Upper lobe of right lung (tissue), 1 donor: ENCODE measurements around the gene ACSL4. TPM values are rescaled to one million over a fixed set of nuclear protein-coding genes. Genes with fewer than 3 reads are reported as not detected.
"Not testable (repeated sequence)": the region's sequence is repeated elsewhere in the genome, so short reads cannot be mapped to it uniquely, and the experiment has no call there.

ENCODE experiments used
- ATAC-seq: fragments of 200-7000 bp; cut with Tn5 transposase; one replicate; pipeline ENCODE4 v1.9.1; 2020; ENCODE audit warnings: mild to moderate bottlenecking, moderate library complexity
- DNase-seq: peaks from one replicate; pipeline ENCODE4 v3.0.0-alpha.2; 2020
- H3K27ac ChIP-seq: fragments of 200-600 bp; one replicate; pipeline ENCODE4 v1.8.0; 2022
- H3K27me3 ChIP-seq: fragments of 200-600 bp; one replicate; pipeline ENCODE4 v1.8.0; 2022; ENCODE audit warnings: mild to moderate bottlenecking
- H3K36me3 ChIP-seq: fragments of 200-600 bp; one replicate; pipeline ENCODE4 v1.8.0; 2022
- H3K4me1 ChIP-seq: fragments of 200-600 bp; one replicate; pipeline ENCODE4 v1.8.0; 2022
- H3K4me3 ChIP-seq: fragments of 200-600 bp; one replicate; pipeline ENCODE4 v1.8.0; 2022; ENCODE audit warnings: mild to moderate bottlenecking
- H3K9me3 ChIP-seq: fragments of 200-600 bp; one replicate; pipeline ENCODE4 v1.8.0; 2022
- intact Hi-C: fragments of 100-400 bp; cut with DNase I; formaldehyde crosslinking; loops from one replicate; pipeline ENCODE4 v1.11.0; 2022
- total RNA-seq: library from RNA; stranded (reverse); fragmentation: NEBNext Ultra II Directional; extraction: Animal tissue kit (Norgen Biotek cat#: 25700); gene quantifications from one replicate; pipeline ENCODE4 v1.2.1, GENCODE V29; 2021
- TF ChIP-seq, protein P1 (sequence below): fragments of 200-600 bp; IDR thresholded peaks from one replicate; pipeline ENCODE4 v1.8.0; 2022; ENCODE audit warnings: antibody characterized with exemption
- donor health status: DM: no; HTN: yes; CAD: no; lungs with severe emphysema.

The ACSL4 gene
- total RNA-seq, 1 donor from 2014 or later: 140 TPM

DNA sequence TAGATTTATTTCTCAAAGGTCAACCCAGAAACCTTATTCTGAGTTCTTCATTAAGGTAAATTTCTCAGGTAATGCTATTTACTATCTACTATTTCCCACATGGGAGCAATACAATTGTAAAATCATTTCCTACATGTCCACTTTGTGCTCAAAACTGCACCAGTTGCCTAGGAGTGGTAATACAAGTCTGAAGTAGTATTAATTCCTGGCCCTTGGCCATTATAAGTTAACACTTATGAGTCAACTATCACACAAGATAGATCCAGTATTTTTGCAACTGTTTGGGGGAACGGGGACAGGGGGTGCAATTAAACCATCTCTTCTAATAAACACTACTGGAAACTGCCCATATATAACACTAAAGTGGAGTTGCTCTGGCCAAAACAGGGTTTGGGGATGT, 48.9 kb downstream of the ACSL4 start:
- Histone ChIP-seq H3K4me1 (no peaks in the 10 kb centered on the region), H3K9me3 (no peaks in the 10 kb centered on the region), H3K27ac (no peak overlapping the region), H3K27me3 (no peaks in the 10 kb centered on the region), H3K36me3 (peaks cover 26% of the 10 kb centered on the region), H3K4me3 (no peak overlapping the region)
- TF ChIP-seq, protein P1, sequence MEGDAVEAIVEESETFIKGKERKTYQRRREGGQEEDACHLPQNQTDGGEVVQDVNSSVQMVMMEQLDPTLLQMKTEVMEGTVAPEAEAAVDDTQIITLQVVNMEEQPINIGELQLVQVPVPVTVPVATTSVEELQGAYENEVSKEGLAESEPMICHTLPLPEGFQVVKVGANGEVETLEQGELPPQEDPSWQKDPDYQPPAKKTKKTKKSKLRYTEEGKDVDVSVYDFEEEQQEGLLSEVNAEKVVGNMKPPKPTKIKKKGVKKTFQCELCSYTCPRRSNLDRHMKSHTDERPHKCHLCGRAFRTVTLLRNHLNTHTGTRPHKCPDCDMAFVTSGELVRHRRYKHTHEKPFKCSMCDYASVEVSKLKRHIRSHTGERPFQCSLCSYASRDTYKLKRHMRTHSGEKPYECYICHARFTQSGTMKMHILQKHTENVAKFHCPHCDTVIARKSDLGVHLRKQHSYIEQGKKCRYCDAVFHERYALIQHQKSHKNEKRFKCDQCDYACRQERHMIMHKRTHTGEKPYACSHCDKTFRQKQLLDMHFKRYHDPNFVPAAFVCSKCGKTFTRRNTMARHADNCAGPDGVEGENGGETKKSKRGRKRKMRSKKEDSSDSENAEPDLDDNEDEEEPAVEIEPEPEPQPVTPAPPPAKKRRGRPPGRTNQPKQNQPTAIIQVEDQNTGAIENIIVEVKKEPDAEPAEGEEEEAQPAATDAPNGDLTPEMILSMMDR: no peak
- intact Hi-C loops: no loop called here
- ATAC-seq (no peak), DNase-seq (no peak)

GRCh38 chrX:109681475-109682081, 51.5 kb downstream of the ACSL4 start:
- Histone ChIP-seq H3K27ac (no peak overlapping the region), H3K36me3 (peaks cover 37% of the 10 kb centered on the region), H3K27me3 (no peaks in the 10 kb centered on the region), H3K4me3 (no peak overlapping the region), H3K9me3 (no peaks in the 10 kb centered on the region), H3K4me1 (no peaks in the 10 kb centered on the region)
- ATAC-seq (no peak), DNase-seq (no peak)
- TF ChIP-seq, protein P1: no peak
- intact Hi-C loops: no loop called here

DNA sequence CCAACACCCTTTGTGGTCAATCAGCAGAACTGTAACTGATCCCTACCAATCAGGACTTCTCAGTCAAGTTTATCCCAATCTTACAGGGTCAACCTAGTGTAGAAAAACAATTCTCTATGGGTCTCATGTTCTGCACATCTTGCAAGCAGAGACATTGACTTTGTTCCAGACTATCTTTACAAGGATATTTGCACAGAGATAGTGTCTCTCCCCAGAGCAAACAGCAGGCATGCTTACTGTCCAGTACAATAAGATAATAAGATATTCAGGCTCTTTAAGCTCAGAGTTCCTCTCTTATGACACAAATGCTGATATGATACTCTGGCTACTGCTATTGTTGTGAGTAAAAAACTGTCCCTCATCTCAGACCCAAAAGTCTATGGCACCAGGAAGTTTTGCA, 53.2 kb downstream of the ACSL4 start:
- Histone ChIP-seq H3K9me3 (no peaks in the 10 kb centered on the region), H3K36me3 (peaks cover 55% of the 10 kb centered on the region), H3K27me3 (no peaks in the 10 kb centered on the region), H3K27ac (no peak overlapping the region), H3K4me1 (no peaks in the 10 kb centered on the region), H3K4me3 (no peak overlapping the region)
- intact Hi-C loops: no loop called here
- TF ChIP-seq, protein P1: no peak
- DNase-seq (no peak), ATAC-seq (no peak)

DNA sequence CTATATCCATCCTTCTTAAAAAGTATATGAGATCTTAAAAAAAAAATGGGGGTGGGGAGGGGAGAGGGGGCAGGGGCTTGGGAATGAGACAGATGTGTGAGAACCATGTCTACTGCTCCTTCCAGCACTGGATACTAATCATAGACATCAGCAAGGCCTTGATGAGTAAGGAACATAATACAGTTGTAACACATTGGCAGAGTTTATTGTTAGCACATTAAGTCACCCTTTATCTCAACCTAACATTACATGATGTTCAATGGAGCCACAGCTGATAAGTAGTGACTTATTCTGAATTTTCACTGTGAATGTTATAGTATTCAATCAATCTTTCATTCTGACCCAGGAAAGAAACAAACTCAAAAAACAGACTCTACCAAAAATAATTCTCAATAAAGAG, 60.8 kb downstream of the ACSL4 start:
- Histone ChIP-seq H3K9me3 (no peaks in the 10 kb centered on the region), H3K4me3 (no peak overlapping the region), H3K4me1 (no peaks in the 10 kb centered on the region), H3K27ac (no peak overlapping the region), H3K36me3 (peaks cover 53% of the 10 kb centered on the region), H3K27me3 (no peaks in the 10 kb centered on the region)
- ATAC-seq (no peak), DNase-seq (no peak)
- intact Hi-C loops: no loop called here
- TF ChIP-seq, protein P1: no peak

GRCh38 chrX:109671170-109671569, 61.9 kb downstream of the ACSL4 start:
- DNase-seq, H3K27ac ChIP-seq, H3K9me3 ChIP-seq, H3K27me3 ChIP-seq, ATAC-seq, H3K4me1 ChIP-seq, intact Hi-C loops, H3K4me3 ChIP-seq: not testable (repeated sequence)
- peaks cover 58% of the 10 kb centered on the region for H3K36me3 ChIP-seq

DNA sequence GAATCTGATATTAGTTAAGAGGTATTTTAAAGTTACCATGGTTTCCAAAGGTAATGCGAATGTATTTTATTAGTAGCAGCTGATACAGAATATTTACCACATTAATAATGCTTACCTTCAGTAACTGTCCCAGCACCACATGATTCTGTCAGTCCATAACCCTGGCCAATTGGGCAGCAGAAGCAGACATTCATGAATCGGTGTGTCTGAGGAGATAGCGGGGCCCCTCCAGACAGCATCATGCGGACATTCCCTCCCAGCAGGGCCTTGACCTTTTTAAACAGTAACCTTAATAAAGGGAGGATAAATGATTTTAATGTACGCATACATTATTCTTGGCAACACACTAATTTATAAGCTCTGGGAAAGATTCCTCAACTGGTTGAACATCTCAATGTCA, 65.1 kb downstream of the ACSL4 start:
- Histone ChIP-seq H3K27ac (no peak overlapping the region), H3K36me3 (peaks cover 50% of the 10 kb centered on the region), H3K9me3 (no peaks in the 10 kb centered on the region), H3K4me1 (no peaks in the 10 kb centered on the region), H3K4me3 (no peak overlapping the region), H3K27me3 (no peaks in the 10 kb centered on the region)
- no peak for ATAC-seq
- DNase-seq: no peak
- intact Hi-C loops: no loop called here
- TF ChIP-seq, protein P1: no peak
